Measurements from ENCODE around the gene CROCC2.
A peak's percentile ranks its signal among the peaks of the same experiment; 100 is the strongest.

The CROCC2 gene

DNA sequence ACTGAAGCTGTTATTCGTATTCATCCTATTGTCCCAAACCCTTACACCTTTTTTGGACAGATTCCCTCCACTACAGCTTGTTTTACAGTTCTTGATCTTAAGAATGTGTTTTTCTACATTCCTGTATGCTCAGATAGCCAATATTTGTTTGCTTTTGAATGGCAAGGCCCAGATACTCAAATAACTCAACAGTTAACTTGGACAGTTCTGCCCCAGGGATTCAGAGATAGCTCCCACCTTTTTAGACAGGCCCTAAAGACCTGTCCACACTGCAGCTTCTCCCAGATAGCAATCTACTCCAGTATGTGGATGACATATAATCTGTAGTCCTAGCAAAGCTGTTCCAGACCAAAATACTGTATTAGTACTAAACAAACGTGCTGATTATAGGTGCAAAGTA, 44.6 kb upstream of the CROCC2 start:
- ChIA-PET POLR2A (interaction anchor here (0.6 kb wide), 1 partner anchor 358 kb away, joined by 4 read pairs; no protein-coding TSS in a partner anchor), CTCF (interaction anchor here (0.7 to 3.1 kb wide), 4 partner anchors 10 to 217 kb away, joined by 3 to 18 read pairs (median 4); no protein-coding TSS in a partner anchor)
- no peak for TF ChIP-seq ZNF558 (tag by site-specific recombination; IDR thresholded peaks at IDR 0.05)
- Histone ChIP-seq H3K9me3 (ENCODE audit: control insufficient read depth, insufficient read depth, low read depth, low read length) (no peaks in the 10 kb centered on the region), H3K4me1 (ENCODE audit: control insufficient read depth, insufficient read depth, low read length) (no peaks in the 10 kb centered on the region), H3K27ac (ENCODE audit: extremely low read depth, low read depth, low read length) (no peak overlapping the region), H3K36me3 (ENCODE audit: control insufficient read depth in 2 of 2, insufficient read depth in 1 of 2, low read length in 2 of 2) (no peaks in the 10 kb centered on the region), H3K4me3 (ENCODE audit: low read depth, low read length) (no peak overlapping the region)

DNA sequence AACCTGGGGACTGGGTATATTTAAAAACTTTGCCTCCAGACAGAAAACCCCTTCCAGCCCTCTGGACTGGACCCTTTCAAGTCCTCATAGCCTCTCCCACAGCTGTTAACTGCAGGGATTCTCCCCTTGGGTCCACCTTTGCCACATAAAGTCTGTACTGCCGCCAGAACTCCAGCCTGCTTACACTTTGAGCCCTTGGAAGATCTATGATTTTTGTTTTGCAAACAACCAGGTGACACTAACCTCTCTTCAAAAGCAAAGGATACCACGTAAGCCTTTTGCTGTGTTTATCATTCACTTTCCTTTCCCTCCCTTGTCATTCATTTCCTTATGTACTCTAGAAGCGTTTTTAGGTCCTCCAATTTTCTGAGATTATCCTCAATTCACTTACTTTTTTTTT, 41.7 kb upstream of the CROCC2 start:
- ChIA-PET CTCF (no interaction called here), POLR2A (interaction anchor here (0.7 to 0.9 kb wide), 2 partner anchors 12 to 41 kb away, joined by 3 to 8 read pairs; no protein-coding TSS in a partner anchor)
- no peaks in the 10 kb centered on the region for H3K9me3 ChIP-seq (ENCODE audit: control insufficient read depth, insufficient read depth, low read depth, low read length)
- no peaks in the 10 kb centered on the region for H3K36me3 ChIP-seq (ENCODE audit: control insufficient read depth in 2 of 2, insufficient read depth in 1 of 2, low read length in 2 of 2)
- H3K27ac ChIP-seq (ENCODE audit: extremely low read depth, low read depth, low read length) = no peak overlapping the region
- no peak overlapping the region for H3K4me3 ChIP-seq (ENCODE audit: low read depth, low read length)
- H3K4me1 ChIP-seq (ENCODE audit: control insufficient read depth, insufficient read depth, low read length) = no peaks in the 10 kb centered on the region
- TF ChIP-seq ZNF133 (tag by site-specific recombination; IDR thresholded peaks at IDR 0.05) (no peak), ZNF514 (tag by site-specific recombination; IDR thresholded peaks at IDR 0.05) (no peak), ZNF670 (tag by site-specific recombination; IDR thresholded peaks at IDR 0.05; ENCODE audit: low read depth) (no peak), ZNF223 (tag by site-specific recombination; IDR thresholded peaks at IDR 0.05) (no peak), ZNF416 (tag by site-specific recombination; IDR thresholded peaks at IDR 0.05) (no peak), HOXC10 (CRISPR knock-in tag; IDR thresholded peaks at IDR 0.05) (no peak), ZFP37 (tag by site-specific recombination; IDR thresholded peaks at IDR 0.05) (no peak), ZNF785 (tag by site-specific recombination; IDR thresholded peaks at IDR 0.05) (no peak), ZNF155 (tag by site-specific recombination; IDR thresholded peaks at IDR 0.05) (no peak)
- TF ChIP-seq, protein P1, sequence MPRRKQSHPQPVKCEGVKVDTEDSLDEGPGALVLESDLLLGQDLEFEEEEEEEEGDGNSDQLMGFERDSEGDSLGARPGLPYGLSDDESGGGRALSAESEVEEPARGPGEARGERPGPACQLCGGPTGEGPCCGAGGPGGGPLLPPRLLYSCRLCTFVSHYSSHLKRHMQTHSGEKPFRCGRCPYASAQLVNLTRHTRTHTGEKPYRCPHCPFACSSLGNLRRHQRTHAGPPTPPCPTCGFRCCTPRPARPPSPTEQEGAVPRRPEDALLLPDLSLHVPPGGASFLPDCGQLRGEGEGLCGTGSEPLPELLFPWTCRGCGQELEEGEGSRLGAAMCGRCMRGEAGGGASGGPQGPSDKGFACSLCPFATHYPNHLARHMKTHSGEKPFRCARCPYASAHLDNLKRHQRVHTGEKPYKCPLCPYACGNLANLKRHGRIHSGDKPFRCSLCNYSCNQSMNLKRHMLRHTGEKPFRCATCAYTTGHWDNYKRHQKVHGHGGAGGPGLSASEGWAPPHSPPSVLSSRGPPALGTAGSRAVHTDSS (tag by site-specific recombination; IDR thresholded peaks at IDR 0.05) = no peak

DNA sequence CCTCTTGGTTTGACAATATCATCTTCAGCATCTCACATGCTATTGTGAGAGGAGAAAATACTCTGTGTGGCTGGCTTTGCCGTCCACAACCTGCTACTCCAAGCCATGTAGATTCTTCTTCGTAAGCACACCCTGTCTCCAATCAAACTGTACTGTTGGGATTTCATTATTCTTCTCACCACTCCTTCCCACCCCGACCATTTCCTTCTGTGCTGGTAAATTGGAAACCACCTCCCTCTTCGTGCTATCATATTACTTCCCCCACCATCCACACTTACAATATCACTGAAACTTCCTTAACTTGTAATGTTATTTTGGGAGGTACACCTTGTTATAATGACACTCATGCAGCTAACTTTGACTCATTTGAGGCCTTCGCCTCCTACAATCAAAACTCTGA, 40.7 kb upstream of the CROCC2 start:
- CTCF ChIA-PET = interaction anchor here (2.1 kb wide), 1 partner anchor 14 kb away, joined by 8 read pairs; no protein-coding TSS in a partner anchor
- no peaks in the 10 kb centered on the region for H3K36me3 ChIP-seq (ENCODE audit: control insufficient read depth in 2 of 2, insufficient read depth in 1 of 2, low read length in 2 of 2)
- no peaks in the 10 kb centered on the region for H3K4me1 ChIP-seq (ENCODE audit: control insufficient read depth, insufficient read depth, low read length)
- H3K4me3 ChIP-seq (ENCODE audit: low read depth, low read length) = no peak overlapping the region
- H3K9me3 ChIP-seq (ENCODE audit: control insufficient read depth, insufficient read depth, low read depth, low read length) = no peaks in the 10 kb centered on the region
- no peak overlapping the region for H3K27ac ChIP-seq (ENCODE audit: extremely low read depth, low read depth, low read length)
- TF ChIP-seq KLF16 (tag by site-specific recombination; IDR thresholded peaks at IDR 0.05) (no peak), GFI1B (tag by site-specific recombination; IDR thresholded peaks at IDR 0.05) (no peak), ZNF544 (tag by site-specific recombination; IDR thresholded peaks at IDR 0.05) (no peak), ZNF626 (tag by site-specific recombination; IDR thresholded peaks at IDR 0.05) (no peak), ZNF146 (tag by site-specific recombination; IDR thresholded peaks at IDR 0.05) (no peak)
- POLR2A ChIA-PET = interaction anchor here (0.7 kb wide), 1 partner anchor 42 kb away, joined by 8 read pairs; no protein-coding TSS in a partner anchor

DNA sequence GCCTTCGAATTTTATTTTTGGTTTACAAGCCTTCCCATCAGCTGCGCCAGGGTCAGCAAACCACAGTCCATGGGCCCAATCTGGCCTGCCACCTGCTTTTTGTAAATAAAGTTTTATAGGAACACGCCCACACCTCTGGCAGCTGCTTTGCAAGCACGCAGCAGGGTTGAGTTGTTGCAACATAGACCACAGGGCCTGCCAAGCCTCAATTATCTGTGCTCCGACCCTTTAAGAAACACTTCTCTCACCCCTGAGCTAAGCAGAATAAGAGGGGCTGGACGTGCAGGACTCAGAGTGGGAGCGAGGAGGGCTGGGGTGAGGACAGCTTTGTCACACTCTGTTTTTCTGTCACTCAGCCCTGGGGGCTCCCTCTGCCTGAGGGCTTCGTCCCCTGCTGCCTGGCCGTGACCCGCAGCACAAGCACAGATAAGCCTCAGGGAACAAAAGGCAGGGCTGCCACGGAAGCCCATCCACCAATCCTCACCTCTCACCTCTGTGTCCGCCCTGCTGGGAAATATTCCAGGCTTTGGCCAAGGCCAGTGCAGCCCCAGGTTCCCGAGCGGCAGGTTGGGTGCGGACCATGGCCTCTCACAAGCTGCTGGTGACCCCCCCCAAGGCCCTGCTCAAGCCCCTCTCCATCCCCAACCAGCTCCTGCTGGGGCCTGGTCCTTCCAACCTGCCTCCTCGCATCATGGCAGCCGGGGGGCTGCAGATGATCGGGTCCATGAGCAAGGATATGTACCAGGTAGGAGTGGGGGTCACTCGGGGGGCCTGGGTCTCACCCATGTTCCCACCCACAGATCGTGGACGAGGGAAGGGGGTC, 37.6 kb upstream of the CROCC2 start, which contains the start of gene AGXT:
AGXT (plus strand) TSS at position 539 of the 823 bp plus-strand sequence; CDS start at position 581, 42 bp downstream.
- TF ChIP-seq, protein P2, sequence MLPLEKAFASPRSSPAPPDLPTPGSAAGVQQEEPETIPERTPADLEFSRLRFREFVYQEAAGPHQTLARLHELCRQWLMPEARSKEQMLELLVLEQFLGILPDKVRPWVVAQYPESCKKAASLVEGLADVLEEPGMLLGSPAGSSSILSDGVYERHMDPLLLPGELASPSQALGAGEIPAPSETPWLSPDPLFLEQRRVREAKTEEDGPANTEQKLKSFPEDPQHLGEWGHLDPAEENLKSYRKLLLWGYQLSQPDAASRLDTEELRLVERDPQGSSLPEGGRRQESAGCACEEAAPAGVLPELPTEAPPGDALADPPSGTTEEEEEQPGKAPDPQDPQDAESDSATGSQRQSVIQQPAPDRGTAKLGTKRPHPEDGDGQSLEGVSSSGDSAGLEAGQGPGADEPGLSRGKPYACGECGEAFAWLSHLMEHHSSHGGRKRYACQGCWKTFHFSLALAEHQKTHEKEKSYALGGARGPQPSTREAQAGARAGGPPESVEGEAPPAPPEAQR (tag by site-specific recombination; IDR thresholded peaks at IDR 0.05) = no peak
- no peak for TF ChIP-seq ZBTB8A (tag by site-specific recombination; IDR thresholded peaks at IDR 0.05)
- peak; percentile 43; the same call in 1 of the 2 replicates for TF ChIP-seq ZIC2 (tag by site-specific recombination; IDR thresholded peaks at IDR 0.05)
- TF ChIP-seq EGR2 (tag by site-specific recombination; IDR thresholded peaks at IDR 0.05; ENCODE audit: low read depth) = peak; percentile 32; the same call in 1 of the 2 replicates
- peak; percentile 79 for TF ChIP-seq ZFHX2 (tag by site-specific recombination; conservative IDR thresholded peaks at IDR 0.05)
- no peak for TF ChIP-seq ZNF777 (tag by site-specific recombination; IDR thresholded peaks at IDR 0.05; ENCODE audit: borderline replicate concordance)
- TF ChIP-seq GLI2 (tag by site-specific recombination; IDR thresholded peaks at IDR 0.05; ENCODE audit: borderline replicate concordance, low read depth) = no peak
- CTCF ChIA-PET = no interaction called here

More for the DNA sequence above, 37.6 kb upstream of the CROCC2 start, which contains the start of gene AGXT:
- Histone ChIP-seq H3K4me3 (ENCODE audit: low read depth, low read length) (no peak within 1 kb of the TSS), H3K36me3 (ENCODE audit: control insufficient read depth in 2 of 2, insufficient read depth in 1 of 2, low read length in 2 of 2) (no peaks in the 10 kb centered on the region), H3K9me3 (ENCODE audit: control insufficient read depth, insufficient read depth, low read depth, low read length) (no peaks in the 10 kb centered on the region), H3K4me1 (ENCODE audit: control insufficient read depth, insufficient read depth, low read length) (no peaks in the 10 kb centered on the region), H3K27ac (ENCODE audit: extremely low read depth, low read depth, low read length) (no peak within 1 kb of the TSS)
- POLR2A ChIA-PET = no interaction called here
